ENCODE results near the gene AFMID. TPM values are rescaled to one million over a fixed set of nuclear protein-coding genes. Genes with fewer than 3 reads are reported as not detected.

AFMID gene
- total and polyA plus RNA-seq, 2 of the 13 experiments (the other 11 are each of a cell fraction or from before 2014, with no cell fraction given), result 249 to 270 TPM

- TF ChIP-seq USF2 (IDR thresholded peaks at IDR 0.05; ENCODE audit: low read depth, low read length), result no peak
- TF ChIP-seq USF2 (CRISPR knock-in tag; IDR thresholded peaks at IDR 0.05; ENCODE audit: borderline replicate concordance), result no peak
- no peak for TF ChIP-seq DR1 (CRISPR knock-in tag; IDR thresholded peaks at IDR 0.05)
- TF ChIP-seq NFE2 (CRISPR knock-in tag; IDR thresholded peaks at IDR 0.05), result no peak
- TF ChIP-seq, protein P1, sequence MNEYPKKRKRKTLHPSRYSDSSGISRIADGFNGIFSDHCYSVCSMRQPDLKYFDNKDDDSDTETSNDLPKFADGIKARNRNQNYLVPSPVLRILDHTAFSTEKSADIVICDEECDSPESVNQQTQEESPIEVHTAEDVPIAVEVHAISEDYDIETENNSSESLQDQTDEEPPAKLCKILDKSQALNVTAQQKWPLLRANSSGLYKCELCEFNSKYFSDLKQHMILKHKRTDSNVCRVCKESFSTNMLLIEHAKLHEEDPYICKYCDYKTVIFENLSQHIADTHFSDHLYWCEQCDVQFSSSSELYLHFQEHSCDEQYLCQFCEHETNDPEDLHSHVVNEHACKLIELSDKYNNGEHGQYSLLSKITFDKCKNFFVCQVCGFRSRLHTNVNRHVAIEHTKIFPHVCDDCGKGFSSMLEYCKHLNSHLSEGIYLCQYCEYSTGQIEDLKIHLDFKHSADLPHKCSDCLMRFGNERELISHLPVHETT (CRISPR knock-in tag; conservative IDR thresholded peaks at IDR 0.05), result no peak
- TF ChIP-seq TCF7L2 (IDR thresholded peaks at IDR 0.05; ENCODE audit: low read depth, low read length), result no peak
- TF ChIP-seq, protein P2, sequence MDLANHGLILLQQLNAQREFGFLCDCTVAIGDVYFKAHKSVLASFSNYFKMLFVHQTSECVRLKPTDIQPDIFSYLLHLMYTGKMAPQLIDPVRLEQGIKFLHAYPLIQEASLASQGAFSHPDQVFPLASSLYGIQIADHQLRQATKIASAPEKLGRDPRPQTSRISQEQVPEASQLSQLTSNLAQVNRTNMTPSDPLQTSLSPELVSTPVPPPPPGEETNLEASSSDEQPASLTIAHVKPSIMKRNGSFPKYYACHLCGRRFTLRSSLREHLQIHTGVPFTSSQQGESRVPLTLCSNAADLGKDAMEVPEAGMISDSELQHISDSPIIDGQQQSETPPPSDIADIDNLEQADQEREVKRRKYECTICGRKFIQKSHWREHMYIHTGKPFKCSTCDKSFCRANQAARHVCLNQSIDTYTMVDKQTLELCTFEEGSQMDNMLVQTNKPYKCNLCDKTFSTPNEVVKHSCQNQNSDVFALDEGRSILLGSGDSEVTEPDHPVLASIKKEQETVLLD (CRISPR knock-in tag; IDR thresholded peaks at IDR 0.05; ENCODE audit: low read depth), result no peak
- no peak for TF ChIP-seq ZBTB46 (CRISPR knock-in tag; IDR thresholded peaks at IDR 0.05; ENCODE audit: borderline replicate concordance)
- TF ChIP-seq ZNF776 (CRISPR knock-in tag; IDR thresholded peaks at IDR 0.05), result no peak
- no peak for TF ChIP-seq SETDB1 (CRISPR knock-in tag; IDR thresholded peaks at IDR 0.05; ENCODE audit: borderline replicate concordance)
- no peak for TF ChIP-seq SNAPC4 (CRISPR knock-in tag; IDR thresholded peaks at IDR 0.05)
- peak; percentile 84 for TF ChIP-seq ZBTB38 (CRISPR knock-in tag; IDR thresholded peaks at IDR 0.05)
- TF ChIP-seq, protein P3, sequence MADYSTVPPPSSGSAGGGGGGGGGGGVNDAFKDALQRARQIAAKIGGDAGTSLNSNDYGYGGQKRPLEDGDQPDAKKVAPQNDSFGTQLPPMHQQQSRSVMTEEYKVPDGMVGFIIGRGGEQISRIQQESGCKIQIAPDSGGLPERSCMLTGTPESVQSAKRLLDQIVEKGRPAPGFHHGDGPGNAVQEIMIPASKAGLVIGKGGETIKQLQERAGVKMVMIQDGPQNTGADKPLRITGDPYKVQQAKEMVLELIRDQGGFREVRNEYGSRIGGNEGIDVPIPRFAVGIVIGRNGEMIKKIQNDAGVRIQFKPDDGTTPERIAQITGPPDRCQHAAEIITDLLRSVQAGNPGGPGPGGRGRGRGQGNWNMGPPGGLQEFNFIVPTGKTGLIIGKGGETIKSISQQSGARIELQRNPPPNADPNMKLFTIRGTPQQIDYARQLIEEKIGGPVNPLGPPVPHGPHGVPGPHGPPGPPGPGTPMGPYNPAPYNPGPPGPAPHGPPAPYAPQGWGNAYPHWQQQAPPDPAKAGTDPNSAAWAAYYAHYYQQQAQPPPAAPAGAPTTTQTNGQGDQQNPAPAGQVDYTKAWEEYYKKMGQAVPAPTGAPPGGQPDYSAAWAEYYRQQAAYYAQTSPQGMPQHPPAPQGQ (CRISPR knock-in tag; IDR thresholded peaks at IDR 0.05; ENCODE audit: borderline replicate concordance), result no peak
- TF ChIP-seq ZNF329 (CRISPR knock-in tag; IDR thresholded peaks at IDR 0.05; ENCODE audit: low read depth), result no peak
These were observed 55.0 kb downstream of the AFMID start (continued) for GRCh38 chr17:78242024-78242742.

Measured in HepG2 (cell line).